GM18951 (cell line): ENCODE measurements around the gene RNF224.

Experiments
- POLR2A ChIP-seq: IDR thresholded peaks from 4 replicates; pipeline ENCODE4 v1.6.1; 2011; ENCODE audit warnings: mild to moderate bottlenecking; ENCODE audit not compliant: insufficient read length, insufficient read depth; ENCODE audit errors: extremely low read depth
- in situ Hi-C: fragments of 300-500 bp; cut with MboI; formaldehyde crosslinking; loops from one replicate; pipeline ENCODE4 v1.12.0; 2022; ENCODE audit warnings: low sequenced_read_pairs, mixed read lengths, inconsistent platforms; ENCODE audit not compliant: unreplicated experiment

The RNF224 gene

DNA sequence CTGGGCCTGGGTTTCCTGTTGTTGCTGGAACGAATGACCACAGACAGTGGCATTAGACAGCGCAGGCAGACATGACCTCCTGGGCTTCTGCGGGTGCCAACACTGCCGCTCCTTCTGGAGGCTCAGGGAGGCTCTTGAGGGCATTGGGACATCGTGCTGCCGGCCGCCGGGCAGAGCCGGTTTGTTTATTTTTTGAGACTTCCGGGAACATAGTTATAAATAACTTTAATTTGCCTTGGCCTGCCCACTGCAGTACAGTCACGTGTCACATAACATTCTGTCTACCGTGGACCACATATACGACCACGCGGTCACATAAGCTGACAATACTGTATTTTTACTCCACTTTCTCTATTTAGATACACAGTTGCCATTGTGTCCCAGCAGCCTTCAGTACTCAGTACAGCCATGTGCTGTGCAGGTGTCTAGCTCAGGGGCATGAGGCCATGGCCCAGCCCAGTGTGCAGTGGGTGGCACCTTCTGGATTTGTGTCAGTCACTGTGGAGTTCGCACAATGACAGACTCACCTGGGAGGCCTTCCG is 42.0 kb downstream of the RNF224 start:
- no peak for TF ChIP-seq POLR2A
- in situ Hi-C loops: no loop called here

DNA sequence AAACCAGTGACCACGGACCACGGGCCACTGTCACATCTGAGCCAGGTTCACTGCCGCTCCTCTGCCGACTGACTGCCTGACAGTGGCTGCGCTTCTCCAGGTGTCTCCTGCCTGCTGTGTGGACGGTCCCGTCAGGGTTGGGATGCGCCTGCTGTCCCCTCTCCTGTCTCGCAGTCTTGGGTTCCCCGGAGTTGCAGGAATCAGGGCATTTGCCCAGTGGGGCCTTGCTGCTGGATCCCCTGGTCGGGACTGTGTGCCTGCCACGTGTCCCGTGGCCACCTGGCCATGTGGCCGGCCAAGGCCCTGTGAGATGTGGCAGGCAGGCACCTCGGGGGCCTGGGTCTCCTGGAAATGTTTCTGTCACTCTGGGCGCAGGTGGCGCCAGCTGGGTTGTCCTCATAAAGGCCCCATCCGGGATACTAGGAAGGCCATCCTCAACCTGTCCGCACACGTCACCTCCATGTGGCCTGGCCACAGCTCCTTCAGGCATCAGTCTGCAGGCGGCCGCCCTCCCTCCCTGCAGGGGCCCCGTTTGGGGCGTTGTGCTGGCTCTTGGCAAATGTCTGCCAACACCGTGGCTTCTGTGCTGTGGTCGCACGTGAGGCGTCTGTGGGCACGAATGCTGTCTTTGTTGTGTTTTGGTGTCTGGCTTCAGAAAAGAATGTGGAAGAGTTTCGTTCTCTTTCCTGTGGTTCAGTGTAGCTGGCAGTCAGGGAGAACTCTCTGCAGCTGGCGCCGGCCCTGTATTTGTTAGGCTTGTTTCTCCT is 43.8 kb downstream of the RNF224 start:
- TF ChIP-seq POLR2A: no peak
- in situ Hi-C loops: no loop called here

DNA sequence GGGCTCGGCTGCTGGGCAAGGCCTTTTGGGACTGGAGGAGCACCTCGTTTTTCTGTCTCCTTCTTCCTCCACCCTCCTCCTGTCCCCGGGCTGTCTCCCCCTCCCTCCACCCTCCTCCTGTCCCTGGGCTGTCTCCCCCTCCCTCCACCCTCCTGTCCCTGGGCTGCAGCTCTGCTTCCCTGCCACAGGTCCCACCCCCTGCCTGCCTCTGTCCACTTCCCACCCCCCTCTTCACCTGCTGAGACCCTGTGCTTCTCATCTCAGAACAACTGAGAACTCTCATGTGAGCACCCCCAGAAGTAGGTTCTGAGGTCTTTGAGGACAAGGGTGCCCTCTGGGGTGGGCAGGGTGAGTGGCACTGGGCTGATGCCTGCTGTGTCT is 44.4 kb downstream of the RNF224 start:
- TF ChIP-seq POLR2A: no peak
- in situ Hi-C loops: no loop called here

DNA sequence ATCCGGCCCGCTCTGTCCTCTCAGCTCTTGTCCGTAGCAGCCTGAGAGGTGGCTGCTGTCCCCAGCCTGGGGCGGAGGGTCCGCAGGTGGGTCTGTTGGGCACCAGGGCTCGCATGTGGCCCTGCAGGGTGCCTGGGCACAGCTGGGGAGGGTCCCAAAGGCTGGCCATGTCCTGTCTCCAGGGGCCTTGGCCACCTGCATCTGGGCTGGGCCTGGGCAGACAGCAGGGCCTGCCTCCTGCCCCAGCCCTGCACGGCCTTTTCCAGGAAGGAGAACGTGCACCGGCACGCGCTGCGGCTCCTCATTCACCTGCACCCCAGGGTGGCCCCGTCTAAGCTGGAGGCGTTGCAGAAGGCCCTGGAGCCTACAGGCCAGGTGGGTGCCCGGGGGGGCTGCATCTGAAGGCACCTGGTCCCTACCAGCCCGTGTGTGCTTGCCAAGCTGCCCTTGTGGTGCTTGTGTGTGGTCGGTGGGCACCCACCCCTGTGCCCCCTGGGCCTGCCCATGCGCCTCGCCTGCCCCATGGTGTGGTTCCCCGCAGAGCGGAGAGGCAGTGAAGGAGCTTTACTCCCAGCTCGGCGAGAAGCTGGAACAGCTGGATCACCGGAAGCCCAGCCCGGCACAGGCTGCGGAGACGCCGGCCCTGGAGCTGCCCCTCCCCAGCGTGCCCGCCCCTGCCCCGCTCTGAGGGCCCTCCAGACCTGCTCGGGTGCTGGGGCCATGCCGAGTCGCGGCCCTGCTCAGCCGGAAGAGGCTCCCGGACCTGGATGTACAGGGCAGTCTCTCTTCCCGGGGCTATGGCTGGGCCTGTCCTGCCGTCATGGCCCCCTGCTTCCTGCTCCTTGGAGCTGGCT is 45.2 kb downstream of the RNF224 start:
- in situ Hi-C loops: no loop called here

DNA sequence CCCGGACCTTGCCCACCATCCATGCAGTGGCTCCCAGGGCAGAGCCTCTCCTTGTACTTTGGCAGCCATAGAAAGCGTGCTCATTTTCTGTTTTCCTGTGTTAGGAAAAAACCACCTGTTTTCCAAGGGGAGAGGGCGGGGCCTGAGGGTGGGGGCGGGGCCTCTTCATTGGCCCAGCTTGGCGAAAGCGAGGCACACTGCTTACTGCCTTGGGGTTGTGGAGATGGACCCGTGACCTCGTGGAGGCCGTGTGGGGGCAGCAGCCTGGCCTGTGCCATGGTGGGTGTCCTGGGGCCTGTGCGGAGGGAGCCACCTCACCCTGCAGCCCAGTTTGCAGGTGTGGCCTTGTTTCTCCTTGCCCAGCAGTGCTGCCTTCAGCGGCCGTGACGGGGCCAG is 45.8 kb downstream of the RNF224 start:
- in situ Hi-C loops: no loop called here
- no peak for TF ChIP-seq POLR2A

More for the DNA sequence above, 45.2 kb downstream of the RNF224 start:
- no peak for TF ChIP-seq POLR2A

DNA sequence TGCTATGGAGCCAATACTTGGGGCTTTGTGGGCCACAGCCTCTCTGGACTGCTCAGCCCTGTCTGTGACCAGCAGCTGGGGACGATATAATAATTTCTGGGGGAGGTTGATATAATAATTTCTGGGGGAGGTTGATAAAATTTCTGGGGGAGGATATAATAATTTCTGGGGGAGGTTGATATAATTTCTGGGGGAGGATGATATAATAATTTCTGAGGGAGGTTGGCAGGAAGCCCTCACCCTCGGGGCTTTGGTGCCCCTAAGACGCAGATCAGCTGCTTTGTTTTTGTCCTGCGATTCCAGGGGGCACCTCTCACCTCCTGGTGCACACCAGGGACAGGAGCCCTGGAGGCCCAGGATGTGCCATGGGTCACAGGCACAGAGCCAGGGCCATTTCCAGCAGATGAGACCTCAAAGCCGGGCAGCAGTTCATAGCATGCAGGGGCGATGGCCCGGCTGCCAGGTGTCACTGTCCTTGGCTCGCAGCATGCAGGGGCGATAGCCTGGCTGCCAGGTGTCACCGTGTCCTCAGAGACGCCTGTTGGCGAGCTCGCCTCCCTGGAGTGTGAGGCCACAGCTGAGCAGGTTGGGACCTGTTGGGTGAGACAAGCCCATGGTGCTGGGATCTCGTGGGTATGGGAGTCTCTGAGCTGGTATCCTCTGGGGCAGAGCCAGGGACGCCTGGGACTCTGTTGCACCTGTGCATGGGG is 46.5 kb downstream of the RNF224 start:
- TF ChIP-seq POLR2A: no peak
- in situ Hi-C loops: no loop called here

DNA sequence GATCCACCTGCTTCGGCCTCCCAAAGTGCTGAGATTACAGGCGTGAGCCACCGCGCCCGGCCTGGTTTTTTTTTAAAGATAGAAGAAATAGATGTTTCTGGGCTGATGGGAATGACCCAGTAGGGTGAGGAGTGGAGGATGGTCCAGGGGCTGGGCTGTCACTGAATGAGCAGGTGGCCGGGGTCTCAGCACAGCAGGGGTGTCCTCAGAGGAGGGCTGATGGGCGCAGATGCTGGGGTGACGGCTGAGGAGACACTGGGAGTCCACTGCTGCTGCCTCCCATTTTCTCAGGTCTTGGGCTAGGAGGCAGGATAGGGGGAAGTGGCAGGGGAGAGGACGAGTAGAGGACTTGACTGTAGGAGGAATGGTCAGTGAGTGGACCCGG is 47.9 kb downstream of the RNF224 start:
- no peak for TF ChIP-seq POLR2A
- in situ Hi-C loops: no loop called here

DNA sequence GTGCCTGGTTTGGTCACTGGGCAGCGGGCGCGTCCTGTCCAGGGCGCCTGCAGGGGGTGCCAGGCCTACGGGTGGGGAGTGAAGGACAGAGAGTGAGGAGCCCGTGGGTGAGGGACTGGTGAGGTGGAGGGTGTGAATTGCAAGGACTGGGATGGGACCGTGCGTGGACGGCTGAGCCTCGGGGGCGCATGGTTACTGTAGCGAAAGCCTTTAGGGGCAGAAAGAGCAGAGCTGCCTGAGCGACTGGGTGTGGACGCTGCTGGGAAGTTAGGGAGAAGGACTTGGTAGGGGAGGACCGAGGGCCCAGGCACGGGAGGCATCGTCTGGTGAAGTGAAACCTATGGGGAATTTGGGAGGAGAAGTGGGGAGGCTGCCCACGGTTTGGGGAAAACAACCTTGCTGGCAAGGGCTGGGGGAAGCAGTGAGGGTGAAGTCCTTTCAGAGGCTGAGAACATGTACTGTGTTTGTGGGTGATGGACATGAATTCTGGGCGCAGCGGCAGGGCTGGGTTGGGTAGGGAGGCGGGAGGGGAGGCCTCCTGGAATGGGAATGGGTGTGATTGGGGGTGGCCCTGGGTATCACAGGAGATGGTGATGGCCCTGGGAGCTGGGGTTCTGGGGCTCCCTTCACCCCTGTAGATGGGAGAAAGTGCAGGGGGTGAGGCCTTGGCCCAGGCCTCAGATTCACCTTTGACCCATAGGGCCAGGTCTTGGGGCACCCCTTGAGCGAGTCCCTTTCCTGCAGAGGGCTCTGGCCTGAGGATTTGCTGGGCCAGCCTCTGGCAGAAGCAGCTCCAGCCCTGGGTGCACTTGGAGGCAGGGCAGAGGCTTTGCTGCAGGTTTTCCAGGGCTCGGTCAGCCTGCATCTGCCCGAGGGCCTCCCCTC is 48.5 kb downstream of the RNF224 start:
- no peak for TF ChIP-seq POLR2A

DNA sequence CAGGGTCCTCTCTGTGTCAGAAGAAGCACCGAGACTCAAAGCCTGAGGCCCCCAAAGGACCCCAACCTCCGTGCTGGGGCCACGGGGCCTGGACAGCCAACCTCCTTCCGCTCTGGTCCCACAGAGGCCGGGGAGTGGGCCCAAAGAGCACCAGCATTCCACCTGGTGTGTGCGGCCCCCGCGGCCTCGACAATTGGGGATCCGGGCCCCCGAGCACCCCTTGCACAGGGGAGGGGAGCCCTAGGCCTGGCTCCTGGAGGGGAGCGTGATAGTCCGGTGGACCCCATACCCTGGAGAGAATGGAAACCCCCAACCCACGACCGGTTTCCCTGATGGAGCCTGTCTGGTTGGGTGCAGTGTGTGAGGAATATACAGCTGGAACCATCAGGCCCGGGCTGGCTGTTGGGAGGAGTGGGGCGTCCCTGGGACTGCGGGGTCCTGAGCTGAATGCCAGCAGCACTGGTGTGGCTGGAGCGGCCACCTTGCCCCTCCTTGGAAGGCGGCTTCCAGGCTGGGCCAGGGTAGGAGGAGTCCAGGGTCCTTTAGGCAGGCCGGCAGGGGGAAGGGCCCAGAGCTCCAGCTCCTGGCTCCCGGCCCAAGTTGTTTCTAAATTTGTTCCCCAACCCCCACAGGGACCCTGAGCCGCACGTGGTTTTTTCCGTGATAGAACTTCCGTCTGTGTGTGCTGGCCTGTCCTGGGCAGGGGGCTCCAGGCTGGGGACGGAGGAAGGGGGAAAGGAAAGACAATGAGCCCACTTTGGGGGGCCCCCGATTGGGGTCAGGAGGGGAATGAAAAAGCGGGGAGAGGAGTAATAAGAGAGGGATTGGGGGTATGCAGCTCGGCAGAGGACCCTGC is 49.4 kb downstream of the RNF224 start:
- in situ Hi-C loops: no loop called here
- TF ChIP-seq POLR2A: no peak

More for the DNA sequence above, 48.5 kb downstream of the RNF224 start:
- in situ Hi-C loops: no loop called here

DNA sequence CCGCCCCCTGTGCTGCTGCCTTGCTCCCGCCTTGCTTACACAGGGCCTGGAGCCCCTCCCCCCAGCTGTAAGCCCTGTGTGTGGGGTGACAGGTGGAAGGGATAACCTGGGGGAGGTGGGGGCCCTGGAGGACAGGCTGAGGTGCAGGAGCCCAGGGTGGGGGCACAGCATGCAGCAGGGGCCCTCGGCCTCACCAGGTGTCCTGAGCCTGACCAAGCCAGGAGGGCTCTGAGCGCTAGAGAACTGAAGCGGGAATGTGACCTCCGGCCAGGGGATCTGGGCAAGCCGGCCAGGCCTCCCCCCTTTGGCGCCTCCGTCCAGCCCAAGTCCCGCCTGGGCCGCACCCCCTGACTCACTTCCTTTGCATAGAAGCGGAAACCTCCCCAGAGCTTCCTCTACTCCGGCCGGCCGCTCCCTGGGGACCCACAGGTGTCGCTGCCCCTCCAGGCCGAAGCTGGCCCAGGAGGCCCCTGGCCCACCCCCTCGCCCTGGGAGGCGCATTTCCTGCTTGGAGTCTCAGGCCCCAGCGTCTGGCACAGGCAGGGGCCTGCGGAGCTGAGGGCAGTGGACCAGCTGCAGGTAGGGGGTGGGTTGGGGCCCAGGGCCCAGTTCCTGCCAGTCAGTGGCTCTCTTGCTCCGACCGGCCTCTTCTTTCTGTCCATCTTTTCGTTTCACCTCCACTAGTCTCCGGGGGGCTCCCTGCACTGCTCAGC is 50.2 kb downstream of the RNF224 start, which contains the start of gene TOR4A:
TSS of gene TOR4A (plus strand) at position 398 of the 713 bp plus-strand sequence. CDS start 964 bp downstream, outside the sequence.
- peak; percentile 73 for TF ChIP-seq POLR2A
- in situ Hi-C loops: no loop called here

DNA sequence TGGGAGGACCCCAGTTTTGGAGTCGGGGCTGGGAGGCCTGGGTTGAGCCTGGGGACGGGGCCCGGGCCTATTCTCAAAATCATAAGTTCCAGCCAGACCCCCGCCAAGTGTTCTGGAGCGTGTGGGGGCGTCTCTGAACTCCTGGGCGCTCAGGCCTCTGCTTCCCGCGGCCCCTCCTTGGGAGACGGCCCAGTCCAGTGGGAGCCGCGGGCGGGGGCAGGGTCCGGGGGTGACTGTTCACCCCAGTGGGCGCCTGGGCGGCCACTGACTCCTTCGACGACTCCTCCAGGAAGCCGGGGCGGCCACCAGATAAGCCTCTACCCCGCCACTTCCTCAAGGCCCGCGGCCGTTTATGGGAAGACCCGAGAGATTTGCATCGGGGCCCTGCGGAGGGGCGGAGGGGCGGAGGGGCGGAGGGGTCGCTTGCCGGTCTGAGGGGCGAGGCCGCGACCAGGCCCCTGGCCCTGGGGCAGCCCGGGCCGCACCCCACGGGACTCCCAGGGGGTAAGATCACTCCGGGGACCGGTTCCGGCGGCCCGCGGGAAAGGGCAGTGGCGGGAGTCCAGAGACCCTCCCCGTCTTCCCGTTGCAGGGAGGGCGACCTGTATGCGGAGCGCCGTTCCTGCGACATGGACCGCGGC is 50.9 kb downstream of the RNF224 start:
- in situ Hi-C loops: no loop called here
- no peak for TF ChIP-seq POLR2A
